ENCODE data around the gene TMEM47.

The TMEM47 gene

GRCh38 chrX:34656842-34657725 lies at the start of gene TMEM47:
Gene TMEM47 (minus strand): TSS chrX:34657285. CDS start chrX:34657029, 256 bp downstream.
- no peak for TF ChIP-seq CTCF (IDR thresholded peaks at IDR 0.05)

GRCh38 chrX:34687095-34687494 lies 30.0 kb upstream of the TMEM47 start:
- no peak for TF ChIP-seq CTCF (IDR thresholded peaks at IDR 0.05)

GRCh38 chrX:34659575-34659974 lies 2.5 kb upstream of the TMEM47 start:
- TF ChIP-seq CTCF (IDR thresholded peaks at IDR 0.05) = no peak

- no peak for TF ChIP-seq CTCF (IDR thresholded peaks at IDR 0.05)
Measured at GRCh38 chrX:34658326-34658725, 1.2 kb upstream of the TMEM47 start.

- no peak for TF ChIP-seq CTCF (IDR thresholded peaks at IDR 0.05)
Measured at GRCh38 chrX:34657726-34658070, 613 bp upstream of the TMEM47 start.

GRCh38 chrX:34656467-34656841 lies 631 bp downstream of the TMEM47 start:
- TF ChIP-seq CTCF (IDR thresholded peaks at IDR 0.05) = no peak

GRCh38 chrX:34655501-34656455 lies 1.3 kb downstream of the TMEM47 start:
- no peak for TF ChIP-seq CTCF (IDR thresholded peaks at IDR 0.05)

Data from LNCAP (cell line).